CD4-positive, alpha-beta T cell treated with Interleukin-15 for 1 hour (primary cell): ENCODE results near the gene LHX3.

ENCODE experiments used
- DNase-seq: peaks from one replicate; pipeline ENCODE4 v3.0.0-alpha.2; 2020

Gene LHX3

DNA sequence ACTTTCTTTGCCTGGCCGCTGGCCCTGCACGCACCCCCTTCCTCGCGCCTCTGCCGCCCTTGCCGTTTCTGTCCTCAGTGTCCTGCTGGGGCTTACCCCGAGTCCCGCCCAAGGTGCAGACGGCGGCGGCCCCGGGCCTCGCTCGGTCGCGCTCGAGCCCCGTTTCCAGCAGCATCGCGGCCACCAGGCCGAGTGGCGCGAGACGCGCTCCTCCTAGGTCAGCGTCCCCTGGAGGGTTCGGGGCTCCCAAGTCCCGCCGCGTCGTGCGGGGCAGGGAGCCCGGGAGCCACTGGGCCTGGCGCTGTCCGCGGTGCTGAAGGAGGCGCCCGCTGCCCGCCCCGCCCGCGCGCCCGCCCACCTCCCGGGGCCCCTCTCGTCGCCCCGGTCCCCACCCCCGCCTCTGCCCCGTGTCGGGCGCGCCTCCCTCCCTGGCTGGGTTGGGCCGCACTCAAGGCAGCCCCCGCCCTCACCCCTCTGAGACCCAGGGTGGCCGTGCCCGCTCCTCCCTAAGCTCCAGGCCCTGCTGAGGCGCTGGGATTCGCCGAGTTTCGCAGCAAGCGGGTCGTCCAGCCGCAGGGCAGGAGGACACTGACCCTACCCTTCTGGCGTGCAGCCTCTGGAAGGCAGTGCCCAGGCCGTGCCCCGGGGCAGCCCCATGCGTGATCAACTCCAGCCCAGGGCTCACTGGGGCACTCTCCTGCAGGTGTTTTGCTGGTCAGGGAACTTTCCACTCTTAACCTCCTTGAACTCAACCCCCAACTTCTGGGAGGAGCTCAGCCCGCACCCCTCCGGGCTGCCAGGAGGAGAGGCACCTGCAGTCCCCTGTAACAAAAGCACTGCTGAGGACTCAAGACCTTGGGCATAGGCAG lies at the start of gene LHX3:
Gene LHX3, minus strand, starts transcription at position 291 of the 869 bp plus-strand sequence. Its CDS starts 116 bp downstream, at position 175.
- no peak for DNase-seq

DNA sequence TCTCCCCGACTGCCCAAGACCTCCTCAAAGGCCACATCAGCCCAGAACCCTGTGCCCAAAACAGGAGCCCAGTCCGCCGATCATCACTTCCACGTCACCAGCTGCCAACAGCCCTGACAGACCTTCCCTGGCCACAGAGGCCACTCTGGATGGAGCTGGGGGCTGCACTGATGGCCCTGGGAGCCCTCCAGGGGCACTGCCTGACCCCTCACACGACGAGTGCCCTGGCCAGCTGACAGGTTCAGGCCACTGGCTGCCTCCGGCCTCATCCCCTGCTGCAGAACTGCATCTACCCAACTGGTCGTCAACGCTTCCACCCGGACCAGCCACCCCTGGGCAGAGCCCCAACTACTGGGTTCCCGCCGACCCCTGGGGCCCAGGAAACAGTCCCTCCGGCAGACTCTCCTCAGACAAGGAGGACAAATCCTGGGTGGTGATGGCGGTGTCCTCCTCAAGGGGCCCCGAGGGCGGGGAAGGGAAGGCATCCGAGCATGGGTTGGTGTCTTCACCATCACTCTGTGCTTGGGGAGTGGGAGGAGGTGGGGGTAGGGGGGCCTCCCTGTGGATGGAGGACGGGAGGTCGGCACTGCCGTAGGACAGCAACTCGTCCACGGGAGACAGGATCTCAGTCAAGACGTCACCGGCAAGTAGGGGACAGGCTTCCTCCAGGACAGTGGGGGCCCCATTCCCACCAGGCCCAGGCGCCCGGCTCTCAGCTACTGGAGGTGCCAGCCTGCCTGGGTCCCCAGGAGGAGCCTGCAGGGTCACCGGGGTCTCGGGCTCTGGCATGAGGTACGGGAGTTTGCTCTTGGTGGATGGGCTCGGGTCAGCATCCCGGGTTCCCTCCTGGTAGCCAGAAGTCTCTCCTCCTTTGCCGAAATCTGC lies 48.6 kb upstream of the LHX3 start:
- no peak for DNase-seq

DNA sequence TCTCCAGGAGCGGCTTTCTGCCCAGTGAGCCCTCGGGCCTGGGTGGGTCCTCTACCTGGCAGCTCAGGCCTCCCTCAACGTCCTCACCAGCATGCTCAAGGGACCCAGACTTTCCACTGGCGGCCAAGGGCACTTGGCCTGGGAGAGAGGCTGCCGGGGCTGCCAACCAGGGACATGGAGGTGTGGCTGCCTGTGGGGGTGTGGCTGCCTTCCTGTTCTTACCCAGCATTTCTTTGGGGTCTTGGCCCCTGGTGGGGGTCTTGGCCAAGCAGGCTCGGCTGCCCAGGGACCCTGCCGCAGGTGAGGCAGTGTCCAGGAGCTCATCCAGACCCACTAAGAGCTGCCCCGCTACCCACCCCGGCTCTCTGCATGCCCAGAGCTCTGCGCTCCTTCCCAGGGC lies 47.9 kb upstream of the LHX3 start:
- DNase-seq: no peak

DNA sequence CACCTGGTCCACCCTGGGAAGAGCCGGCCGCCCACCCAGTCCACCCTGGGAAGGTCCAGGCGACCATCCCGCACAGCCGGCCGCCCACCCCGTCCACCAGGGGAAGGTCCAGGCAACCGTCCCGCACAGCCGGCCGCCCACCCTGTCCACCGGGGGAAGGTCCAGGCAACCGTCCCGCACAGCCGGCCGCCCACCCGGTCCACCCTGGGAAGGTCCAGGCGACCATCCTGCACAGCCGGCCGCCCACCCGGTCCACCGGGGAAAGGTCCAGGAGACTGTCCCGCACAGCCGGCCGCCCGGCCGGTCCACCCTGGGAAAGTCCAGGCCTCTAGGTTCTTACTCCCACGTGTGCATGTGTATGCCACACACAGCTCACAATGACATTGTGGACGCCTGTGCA lies 47.4 kb upstream of the LHX3 start:
- no peak for DNase-seq

GRCh38 chr9:136251264-136252115 lies 46.6 kb upstream of the LHX3 start:
- no peak for DNase-seq

DNA sequence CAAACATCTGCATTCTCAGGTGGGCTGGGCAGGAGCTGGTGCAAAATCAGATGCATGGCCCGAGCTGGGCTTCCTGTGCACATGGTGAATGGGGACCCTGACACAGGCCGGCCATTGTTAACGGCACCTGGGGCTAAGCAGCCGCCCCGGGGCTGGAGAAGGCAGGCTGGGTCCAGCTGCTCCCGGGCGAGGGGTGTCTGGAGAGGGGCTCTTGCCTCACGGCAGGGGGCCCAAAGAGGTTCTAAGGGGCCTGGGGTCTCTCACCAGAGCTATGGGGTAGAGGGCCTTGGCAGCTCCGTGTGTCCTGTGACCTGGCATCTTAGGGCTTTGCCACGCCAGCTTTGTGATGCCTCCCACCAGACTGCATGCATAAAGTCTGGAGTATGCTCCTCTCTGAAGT lies 45.7 kb upstream of the LHX3 start:
- DNase-seq: no peak

DNA sequence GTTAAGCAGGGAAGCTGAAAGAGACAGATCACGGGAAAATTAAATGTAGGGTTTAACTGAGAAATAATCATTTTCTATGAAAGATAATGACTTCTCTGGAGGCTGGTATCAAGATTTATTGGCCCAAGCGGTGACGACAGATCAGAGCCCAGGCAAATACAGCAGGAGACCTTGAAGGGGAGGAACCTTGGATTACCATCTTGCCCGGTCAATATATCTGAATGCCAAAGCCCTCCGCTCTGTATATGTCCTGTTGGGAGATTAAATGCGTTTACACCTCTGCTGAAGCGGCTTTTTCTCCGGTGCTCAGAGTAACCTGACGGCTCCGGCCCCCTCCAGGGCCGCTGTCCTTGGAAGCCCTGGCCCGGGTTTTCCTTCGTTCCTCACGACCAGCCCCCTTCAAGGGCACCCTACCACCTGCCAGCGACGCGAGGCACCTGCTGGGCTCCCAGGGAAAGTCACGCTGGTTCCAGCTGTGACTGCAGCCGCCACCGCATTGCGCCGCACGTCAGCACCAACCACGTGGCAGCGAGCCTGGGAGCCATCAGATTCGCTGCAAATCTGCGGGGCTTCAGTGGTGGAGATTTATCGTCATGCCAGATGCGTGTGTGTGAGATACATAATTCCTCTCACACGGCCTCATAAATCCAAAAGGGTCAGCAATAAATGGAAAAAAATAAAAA lies 45.1 kb upstream of the LHX3 start:
- DNase-seq: no peak

DNA sequence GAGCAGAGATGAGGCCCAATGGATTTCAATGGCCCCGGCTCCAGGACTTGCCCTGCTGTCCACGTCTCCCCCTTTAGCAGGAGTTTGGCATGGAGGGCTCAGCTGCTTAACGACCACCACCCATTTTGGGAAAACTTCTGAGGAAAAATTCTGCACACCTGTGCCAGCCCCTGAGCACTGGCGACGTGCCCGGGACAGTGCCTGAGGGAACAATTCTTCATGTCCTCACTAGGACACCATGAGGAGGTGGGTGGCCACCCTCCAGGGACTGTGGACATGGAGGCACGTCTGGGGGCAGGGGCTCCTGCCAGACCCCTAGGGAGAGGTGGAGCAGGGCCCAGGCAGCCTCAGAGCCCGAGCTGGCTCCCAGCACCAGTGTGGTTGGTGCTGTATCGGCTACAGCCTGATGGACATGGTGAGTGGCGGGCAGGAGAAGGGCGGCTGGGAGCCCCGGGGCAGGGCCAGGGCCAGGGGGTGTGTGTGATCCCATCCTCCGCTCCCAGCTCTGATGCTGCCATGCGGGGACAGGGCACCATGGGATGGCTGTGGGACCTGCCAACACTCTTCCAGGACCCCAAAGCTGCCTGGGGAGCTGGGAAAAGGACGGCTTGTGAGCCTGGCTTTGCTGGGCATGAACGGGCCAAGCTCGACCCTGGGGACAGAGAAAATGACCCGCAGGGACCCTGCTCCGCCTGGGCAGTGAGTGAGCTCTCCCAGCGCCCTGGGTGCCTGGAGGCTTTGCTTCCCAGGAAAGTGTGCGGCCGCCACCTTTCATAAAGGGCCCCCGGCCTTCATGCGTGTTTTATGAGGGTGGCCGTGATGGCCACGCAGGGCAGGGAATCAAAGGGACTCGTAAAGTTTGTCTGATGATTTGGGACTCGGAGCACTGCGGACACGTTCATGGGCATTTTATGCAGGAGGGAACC lies 44.3 kb upstream of the LHX3 start:
- DNase-seq: no peak

DNA sequence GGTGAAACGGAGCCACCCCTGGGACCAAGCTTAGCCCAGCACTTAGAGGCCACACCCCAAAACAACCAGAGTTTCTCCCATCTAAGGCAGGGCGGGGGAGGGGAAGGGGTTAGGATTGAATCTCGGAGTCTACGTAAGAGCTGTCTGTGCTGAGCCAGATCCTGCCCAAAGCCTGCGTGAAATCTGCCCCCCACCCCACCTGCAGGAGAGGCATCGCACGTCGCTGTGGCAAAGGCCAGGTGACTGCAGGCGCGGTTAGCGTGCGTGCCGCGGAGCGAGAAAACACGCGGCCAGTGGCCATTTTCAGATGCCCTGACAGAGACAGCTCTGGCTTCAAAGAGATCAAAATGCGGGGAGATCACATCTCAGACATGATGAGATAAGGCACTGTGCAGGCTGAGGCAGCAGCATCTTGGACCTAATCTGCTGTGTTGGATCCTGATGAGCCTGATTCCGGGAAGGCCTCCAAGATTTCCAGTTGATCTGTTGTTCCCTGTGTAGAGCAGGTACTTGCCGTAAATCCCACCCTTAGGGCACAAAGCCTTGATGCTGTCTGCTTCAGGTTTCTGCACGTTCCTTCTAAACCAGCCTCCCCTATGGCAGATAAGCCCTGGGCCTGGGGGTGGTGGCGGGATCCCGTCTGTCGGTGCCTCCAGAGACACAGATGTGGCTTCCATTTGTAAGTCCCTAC lies 43.2 kb upstream of the LHX3 start:
- DNase-seq: no peak

- DNase-seq: no peak
These were observed 42.6 kb upstream of the LHX3 start for GRCh38 chr9:136247551-136247916.

DNA sequence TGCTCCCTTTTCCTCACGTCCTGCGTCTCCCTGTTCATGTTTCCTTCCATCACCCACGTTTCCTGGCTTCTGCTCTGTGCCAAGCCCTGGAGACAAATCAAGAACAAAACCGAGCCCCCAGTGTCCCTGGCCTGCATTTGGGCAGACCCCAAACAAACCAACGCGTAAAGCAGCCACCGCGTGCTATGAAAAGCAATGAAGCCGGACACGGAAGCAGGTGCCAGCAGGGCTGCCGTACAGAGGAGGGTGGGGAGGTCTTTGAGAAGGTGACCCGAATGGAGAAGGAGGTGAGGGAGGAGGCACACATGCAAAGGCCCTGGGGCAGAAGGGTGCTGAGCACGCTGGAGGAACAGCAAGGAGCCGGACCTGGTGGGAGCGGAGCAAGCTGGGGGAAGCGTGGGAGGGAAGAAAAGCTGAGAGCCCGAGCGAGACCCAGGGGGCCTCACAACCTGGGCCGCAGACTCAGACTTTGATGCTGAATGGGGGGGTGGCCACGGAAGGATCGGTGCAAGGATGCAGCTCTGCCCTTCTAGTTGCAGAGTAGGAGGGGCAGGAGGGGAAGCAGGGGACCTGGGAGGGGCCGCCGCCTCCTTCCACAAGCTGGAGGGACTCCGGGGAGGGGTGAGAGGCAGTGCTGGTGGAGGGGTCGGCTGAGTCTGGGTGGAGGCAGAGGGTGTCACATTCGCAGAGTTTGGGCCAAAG lies 42.1 kb upstream of the LHX3 start:
- no peak for DNase-seq

DNA sequence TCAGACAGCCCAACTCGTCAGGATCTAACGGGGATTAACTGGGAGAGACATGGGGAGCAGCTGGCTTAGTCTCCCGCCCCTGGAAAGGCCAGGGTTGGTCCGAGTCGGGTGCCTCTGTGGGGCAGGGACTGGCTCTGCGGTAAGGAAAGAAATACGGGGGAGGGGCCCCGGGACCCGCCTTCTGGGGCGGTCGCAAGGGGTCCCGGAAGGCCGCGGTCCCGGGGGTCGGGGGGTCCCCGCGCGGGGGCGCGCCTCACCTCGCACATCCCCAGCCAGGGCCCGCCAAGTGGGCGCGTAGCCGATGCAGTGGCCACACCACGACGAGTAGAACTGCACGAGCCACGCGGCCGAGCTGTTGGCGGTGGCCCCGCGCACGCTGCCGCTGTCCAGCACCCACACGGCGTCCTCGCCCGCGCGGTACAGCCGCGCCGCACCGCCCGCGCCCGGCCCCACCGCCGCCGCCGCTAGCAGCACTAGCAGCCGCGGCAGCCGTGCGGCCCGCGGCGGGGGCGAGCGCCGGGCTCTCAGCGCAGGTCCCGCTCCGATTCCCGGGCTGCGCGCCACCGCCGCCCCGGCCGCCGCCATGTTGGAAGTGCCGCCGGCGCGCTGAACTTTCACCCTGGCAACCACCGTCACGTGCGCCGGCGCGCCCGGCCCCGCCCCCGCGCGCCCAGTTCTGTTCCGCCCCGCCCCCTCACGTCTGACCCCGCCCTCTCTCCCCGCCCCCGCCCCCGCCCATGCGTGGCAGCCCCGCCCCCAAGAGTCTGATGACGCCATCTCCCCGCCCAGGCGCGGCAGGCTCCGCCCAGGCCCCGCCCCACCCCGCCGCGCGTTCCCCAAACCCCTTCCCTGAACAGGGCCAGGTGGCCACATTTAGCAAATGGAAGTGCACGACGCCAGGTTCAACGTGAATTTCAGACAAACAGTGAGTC lies 40.6 kb upstream of the LHX3 start, which contains the start of gene QSOX2:
Gene QSOX2, minus strand, starts transcription at position 594 of the 932 bp plus-strand sequence. Its CDS starts 9 bp downstream, at position 585.
- peak; percentile 82 for DNase-seq

DNA sequence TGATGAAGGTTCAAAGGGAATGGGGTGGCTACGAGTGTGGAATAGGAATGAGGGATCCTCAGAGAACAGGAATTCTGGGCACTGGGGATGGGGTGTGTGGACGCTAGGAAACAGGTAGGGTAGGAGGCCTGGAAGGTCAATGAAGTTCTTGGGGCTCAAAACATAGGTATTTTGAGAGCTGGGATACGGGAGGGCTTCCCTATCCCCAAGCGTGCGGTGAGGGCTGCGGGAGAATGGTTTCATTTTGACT lies 40.0 kb upstream of the LHX3 start:
- DNase-seq: no peak

DNA sequence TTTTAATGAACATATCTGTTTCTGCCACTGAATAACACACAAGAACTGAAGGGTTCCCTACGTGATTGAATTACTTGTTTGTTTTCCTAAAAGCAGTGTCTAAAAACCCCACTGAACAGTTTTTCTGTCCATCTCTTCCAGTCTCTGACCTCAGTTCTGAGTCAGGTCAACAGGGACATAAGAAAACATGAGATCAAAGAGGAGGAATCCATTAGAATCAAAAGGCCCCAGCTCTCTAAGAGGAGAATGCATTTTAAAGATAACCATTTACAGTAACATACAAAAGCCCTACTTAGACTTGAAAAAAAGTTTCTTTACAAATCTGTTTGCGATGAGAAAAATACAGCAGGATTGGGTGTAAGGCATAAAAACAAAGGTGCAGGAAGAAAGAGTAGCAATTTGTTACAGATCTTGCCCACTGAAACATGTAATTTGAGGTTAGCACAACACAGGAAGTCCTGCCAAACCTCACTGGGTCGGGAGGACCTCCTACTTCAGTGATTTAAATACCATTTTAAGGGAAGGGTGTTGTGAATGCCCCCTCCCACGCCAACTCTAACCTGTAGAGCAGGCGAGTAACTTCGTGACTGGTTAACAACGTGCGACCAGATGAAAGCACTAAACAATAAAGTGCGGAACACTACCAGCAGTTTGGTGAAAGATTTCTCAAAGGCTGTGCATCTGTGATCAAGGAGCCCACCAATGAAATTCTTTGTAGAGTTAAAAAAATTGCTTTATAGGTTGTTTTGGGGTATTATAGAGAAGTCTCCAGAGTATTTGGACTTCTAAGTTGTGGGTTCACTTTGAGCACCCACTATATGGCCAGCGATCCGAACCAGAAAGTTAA lies 39.4 kb upstream of the LHX3 start:
- peak; percentile 61 for DNase-seq

- DNase-seq: no peak
These were observed 38.7 kb upstream of the LHX3 start for GRCh38 chr9:136243631-136244030.

DNA sequence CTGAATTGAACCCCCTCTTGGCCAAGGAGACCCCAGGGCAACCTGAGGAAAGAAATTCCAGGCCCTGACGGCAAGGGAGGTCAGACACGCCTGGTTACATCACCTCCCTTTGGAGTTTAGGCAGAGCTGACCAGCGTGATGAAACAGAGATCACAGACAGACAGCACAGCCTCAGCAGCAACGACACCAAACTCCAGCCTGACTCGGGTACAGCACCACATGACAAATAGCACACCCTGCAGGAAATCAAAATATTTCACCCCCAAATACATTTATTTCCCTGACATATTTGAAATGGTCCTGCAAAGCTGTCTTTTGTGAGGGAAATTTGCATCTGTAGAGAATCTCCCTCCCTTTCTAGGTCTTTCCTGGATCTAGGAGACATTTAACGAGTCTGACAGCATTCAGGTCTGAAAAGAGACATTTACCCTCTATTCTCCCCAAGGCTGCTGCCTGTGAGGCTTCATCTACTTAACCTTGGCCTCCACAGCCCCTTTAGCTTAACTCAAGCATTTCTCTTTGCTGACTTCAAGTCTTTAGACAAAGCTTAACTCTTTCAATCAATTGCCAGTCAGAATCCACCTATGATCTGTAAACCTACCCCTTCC lies 38.1 kb upstream of the LHX3 start:
- no peak for DNase-seq

- DNase-seq: no peak
These were observed 37.3 kb upstream of the LHX3 start for GRCh38 chr9:136242248-136242647.

- DNase-seq: no peak
These were observed 36.6 kb upstream of the LHX3 start for GRCh38 chr9:136241542-136241941.
